ENCODE measurements around the gene SLC39A11.

SLC39A11 gene

GRCh38 chr17:72865954-72866353 lies 226.5 kb downstream of the SLC39A11 start:
- Histone ChIP-seq H3K9me3 (ENCODE audit: control insufficient read depth, insufficient read depth, low read length) (peaks cover 10% of the 10 kb centered on the region; the same call in 1 of the 2 replicates), H3K4me3 (ENCODE audit: low read depth, low read length) (no peak overlapping the region), H3K36me3 (ENCODE audit: control insufficient read depth, insufficient read depth, low read length) (no peaks in the 10 kb centered on the region), H3K4me1 (ENCODE audit: control insufficient read depth, insufficient read depth, low read length) (no peaks in the 10 kb centered on the region), H3K27me3 (ENCODE audit: control insufficient read depth, insufficient read depth, low read length) (no peaks in the 10 kb centered on the region), H3K9ac (ENCODE audit: low read depth, low read length) (no peak overlapping the region), H3K27ac (ENCODE audit: low read depth, low read length) (no peak overlapping the region)

GRCh38 chr17:72863526-72864211 lies 228.8 kb downstream of the SLC39A11 start:
- H3K4me1 ChIP-seq (ENCODE audit: control insufficient read depth, insufficient read depth, low read length): no peaks in the 10 kb centered on the region
- H3K36me3 ChIP-seq (ENCODE audit: control insufficient read depth, insufficient read depth, low read length): no peaks in the 10 kb centered on the region

GRCh38 chr17:72862276-72862999 lies 230.1 kb downstream of the SLC39A11 start:
- peaks cover 13% of the 10 kb centered on the region; the same call in 1 of the 2 replicates for H3K9me3 ChIP-seq (ENCODE audit: control insufficient read depth, insufficient read depth, low read length)
- H3K36me3 ChIP-seq (ENCODE audit: control insufficient read depth, insufficient read depth, low read length): no peaks in the 10 kb centered on the region
- H3K9ac ChIP-seq (ENCODE audit: low read depth, low read length): no peak overlapping the region
- H3K4me3 ChIP-seq (ENCODE audit: low read depth, low read length): no peak overlapping the region
- H3K4me1 ChIP-seq (ENCODE audit: control insufficient read depth, insufficient read depth, low read length): no peaks in the 10 kb centered on the region
- H3K27ac ChIP-seq (ENCODE audit: low read depth, low read length): no peak overlapping the region
- H3K27me3 ChIP-seq (ENCODE audit: control insufficient read depth, insufficient read depth, low read length): no peaks in the 10 kb centered on the region

More at GRCh38 chr17:72863526-72864211, 228.8 kb downstream of the SLC39A11 start:
- Histone ChIP-seq H3K27me3 (ENCODE audit: control insufficient read depth, insufficient read depth, low read length) (no peaks in the 10 kb centered on the region), H3K9me3 (ENCODE audit: control insufficient read depth, insufficient read depth, low read length) (peaks cover 12% of the 10 kb centered on the region; the same call in 1 of the 2 replicates), H3K4me3 (ENCODE audit: low read depth, low read length) (no peak overlapping the region), H3K9ac (ENCODE audit: low read depth, low read length) (no peak overlapping the region), H3K27ac (ENCODE audit: low read depth, low read length) (no peak overlapping the region)

- no peak overlapping the region for H3K9ac ChIP-seq (ENCODE audit: low read depth, low read length)
- H3K4me3 ChIP-seq (ENCODE audit: low read depth, low read length): no peak overlapping the region
- H3K36me3 ChIP-seq (ENCODE audit: control insufficient read depth, insufficient read depth, low read length): no peaks in the 10 kb centered on the region
- H3K27me3 ChIP-seq (ENCODE audit: control insufficient read depth, insufficient read depth, low read length): no peaks in the 10 kb centered on the region
- peaks cover 13% of the 10 kb centered on the region; the same call in 1 of the 2 replicates for H3K9me3 ChIP-seq (ENCODE audit: control insufficient read depth, insufficient read depth, low read length)
- H3K27ac ChIP-seq (ENCODE audit: low read depth, low read length): no peak overlapping the region
- no peaks in the 10 kb centered on the region for H3K4me1 ChIP-seq (ENCODE audit: control insufficient read depth, insufficient read depth, low read length)
Observed at GRCh38 chr17:72861811-72862210, 230.7 kb downstream of the SLC39A11 start.

GRCh38 chr17:72860778-72861177 lies 231.7 kb downstream of the SLC39A11 start:
- H3K36me3 ChIP-seq (ENCODE audit: control insufficient read depth, insufficient read depth, low read length): no peaks in the 10 kb centered on the region
- H3K4me1 ChIP-seq (ENCODE audit: control insufficient read depth, insufficient read depth, low read length): no peaks in the 10 kb centered on the region
- H3K27me3 ChIP-seq (ENCODE audit: control insufficient read depth, insufficient read depth, low read length): no peaks in the 10 kb centered on the region
- no peak overlapping the region for H3K4me3 ChIP-seq (ENCODE audit: low read depth, low read length)
- H3K9ac ChIP-seq (ENCODE audit: low read depth, low read length): no peak overlapping the region
- no peak overlapping the region for H3K27ac ChIP-seq (ENCODE audit: low read depth, low read length)
- H3K9me3 ChIP-seq (ENCODE audit: control insufficient read depth, insufficient read depth, low read length): peaks cover 4% of the 10 kb centered on the region; the same call in 1 of the 2 replicates

GRCh38 chr17:72858826-72859495 lies 233.5 kb downstream of the SLC39A11 start:
- Histone ChIP-seq H3K36me3 (ENCODE audit: control insufficient read depth, insufficient read depth, low read length) (no peaks in the 10 kb centered on the region), H3K27me3 (ENCODE audit: control insufficient read depth, insufficient read depth, low read length) (no peaks in the 10 kb centered on the region), H3K27ac (ENCODE audit: low read depth, low read length) (no peak overlapping the region), H3K9me3 (ENCODE audit: control insufficient read depth, insufficient read depth, low read length) (peaks cover 3% of the 10 kb centered on the region; the same call in 1 of the 2 replicates), H3K4me3 (ENCODE audit: low read depth, low read length) (no peak overlapping the region), H3K9ac (ENCODE audit: low read depth, low read length) (no peak overlapping the region), H3K4me1 (ENCODE audit: control insufficient read depth, insufficient read depth, low read length) (peaks cover 5% of the 10 kb centered on the region; the same call in 1 of the 2 replicates)

- H3K9ac ChIP-seq (ENCODE audit: low read depth, low read length): no peak overlapping the region
Observed at GRCh38 chr17:72853440-72854415, 238.8 kb downstream of the SLC39A11 start.

GRCh38 chr17:72852277-72852938 lies 240.1 kb downstream of the SLC39A11 start:
- no peak overlapping the region for H3K9ac ChIP-seq (ENCODE audit: low read depth, low read length)
- no peak overlapping the region for H3K27ac ChIP-seq (ENCODE audit: low read depth, low read length)
- no peaks in the 10 kb centered on the region for H3K27me3 ChIP-seq (ENCODE audit: control insufficient read depth, insufficient read depth, low read length)
- H3K9me3 ChIP-seq (ENCODE audit: control insufficient read depth, insufficient read depth, low read length): no peaks in the 10 kb centered on the region
- H3K4me1 ChIP-seq (ENCODE audit: control insufficient read depth, insufficient read depth, low read length): peaks cover 5% of the 10 kb centered on the region; the same call in 1 of the 2 replicates
- H3K4me3 ChIP-seq (ENCODE audit: low read depth, low read length): no peak overlapping the region
- no peaks in the 10 kb centered on the region for H3K36me3 ChIP-seq (ENCODE audit: control insufficient read depth, insufficient read depth, low read length)

More at GRCh38 chr17:72853440-72854415, 238.8 kb downstream of the SLC39A11 start:
- no peaks in the 10 kb centered on the region for H3K27me3 ChIP-seq (ENCODE audit: control insufficient read depth, insufficient read depth, low read length)
- H3K4me3 ChIP-seq (ENCODE audit: low read depth, low read length): no peak overlapping the region
- H3K4me1 ChIP-seq (ENCODE audit: control insufficient read depth, insufficient read depth, low read length): peaks cover 5% of the 10 kb centered on the region; the same call in 1 of the 2 replicates
- H3K9me3 ChIP-seq (ENCODE audit: control insufficient read depth, insufficient read depth, low read length): peaks cover 2% of the 10 kb centered on the region; the same call in 1 of the 2 replicates
- H3K27ac ChIP-seq (ENCODE audit: low read depth, low read length): no peak overlapping the region
- no peaks in the 10 kb centered on the region for H3K36me3 ChIP-seq (ENCODE audit: control insufficient read depth, insufficient read depth, low read length)

GRCh38 chr17:72850410-72851118 lies 241.9 kb downstream of the SLC39A11 start:
- peaks cover 5% of the 10 kb centered on the region; the same call in 1 of the 2 replicates for H3K4me1 ChIP-seq (ENCODE audit: control insufficient read depth, insufficient read depth, low read length)
- H3K27ac ChIP-seq (ENCODE audit: low read depth, low read length): no peak overlapping the region
- H3K9me3 ChIP-seq (ENCODE audit: control insufficient read depth, insufficient read depth, low read length): no peaks in the 10 kb centered on the region
- H3K36me3 ChIP-seq (ENCODE audit: control insufficient read depth, insufficient read depth, low read length): no peaks in the 10 kb centered on the region
- no peak overlapping the region for H3K9ac ChIP-seq (ENCODE audit: low read depth, low read length)
- H3K4me3 ChIP-seq (ENCODE audit: low read depth, low read length): no peak overlapping the region
- no peaks in the 10 kb centered on the region for H3K27me3 ChIP-seq (ENCODE audit: control insufficient read depth, insufficient read depth, low read length)

All from HUES48 (cell line).